Measurements from ENCODE around the gene IQSEC3. TPM values are rescaled to one million over a fixed set of nuclear protein-coding genes. Genes with fewer than 3 reads are reported as not detected.

IQSEC3 gene
- total RNA-seq, 2 donors from 2014 or later = 0.78 to 1.6 TPM

- no peak for ATAC-seq
- DNase-seq = no peak
- no peaks in the 10 kb centered on the region for H3K27me3 ChIP-seq
- WGBS, 2 donors = 78 to 86% methylated on average over 2 to 5 of the region's 5 CpGs
- no peaks in the 10 kb centered on the region for H3K36me3 ChIP-seq (replicated peaks in 1 of 2; ENCODE audit: insufficient read depth in 1 of 2, low read depth in 2 of 2)
- H3K4me3 ChIP-seq = no peak overlapping the region
- no peaks in the 10 kb centered on the region for H3K9me3 ChIP-seq
- H3K4me1 ChIP-seq = no peaks in the 10 kb centered on the region
- TF ChIP-seq CTCF (IDR thresholded peaks at IDR 0.05) = no peak
- TF ChIP-seq POLR2A (IDR thresholded peaks at IDR 0.05) = no peak
- intact Hi-C loops (cut with DNase I) = no loop called here
- no peak overlapping the region for H3K27ac ChIP-seq
Measured at GRCh38 chr12:179885-180284, 113.3 kb downstream of the IQSEC3 start.

DNA sequence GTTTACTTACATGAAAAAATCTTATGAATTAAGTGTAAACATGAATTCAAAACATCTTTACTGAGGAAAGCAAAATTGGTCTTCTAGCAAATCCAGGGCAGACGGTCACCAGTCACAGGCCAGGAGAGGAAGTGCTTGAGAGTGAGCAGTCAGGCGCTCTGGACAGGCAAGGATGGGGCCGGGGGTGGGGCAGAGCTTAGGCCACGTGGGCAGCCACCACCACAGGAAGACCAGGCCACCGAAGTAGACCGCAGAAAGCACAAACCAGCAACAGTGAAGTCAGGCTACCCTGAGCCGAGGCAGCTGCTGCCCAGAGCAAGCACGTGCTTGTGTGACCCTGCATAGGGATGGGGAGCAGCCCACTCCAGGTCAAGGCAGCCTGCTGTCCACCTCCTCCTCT lies 113.9 kb downstream of the IQSEC3 start:
- no peaks in the 10 kb centered on the region for H3K9me3 ChIP-seq
- no peak overlapping the region for H3K27ac ChIP-seq

DNA sequence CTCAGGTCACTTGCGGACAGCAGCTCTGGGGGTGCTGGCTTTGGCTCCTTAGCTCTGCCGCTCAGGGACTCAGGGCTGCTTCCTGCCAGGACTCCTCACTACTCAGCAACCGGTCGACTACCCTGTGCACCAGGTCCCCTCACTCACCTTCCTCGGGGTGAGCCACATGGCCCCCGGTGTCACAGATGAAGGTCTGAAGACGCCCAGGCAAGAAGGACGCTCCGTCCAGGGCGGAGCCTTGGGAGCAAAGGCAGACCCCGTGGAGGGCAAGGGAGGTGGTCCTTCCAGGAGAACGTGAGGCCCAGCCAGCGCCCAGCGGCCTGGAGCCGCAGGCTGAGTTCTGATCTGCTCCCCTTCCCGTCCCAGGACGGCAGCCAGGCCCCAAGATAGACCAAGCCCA lies 115.4 kb downstream of the IQSEC3 start:
- no peak overlapping the region for H3K4me3 ChIP-seq
- intact Hi-C loops (cut with DNase I) = no loop called here
- no peaks in the 10 kb centered on the region for H3K27me3 ChIP-seq
- DNase-seq = no peak
- WGBS, 2 donors = 67 to 84% methylated on average over 10 to 15 of the region's 17 CpGs
- TF ChIP-seq POLR2A (IDR thresholded peaks at IDR 0.05) (no peak), CTCF (IDR thresholded peaks at IDR 0.05) (no peak)
- no peaks in the 10 kb centered on the region for H3K36me3 ChIP-seq (replicated peaks in 1 of 2; ENCODE audit: insufficient read depth in 1 of 2, low read depth in 2 of 2)
- H3K9me3 ChIP-seq = no peaks in the 10 kb centered on the region
- no peak for ATAC-seq
- H3K27ac ChIP-seq = no peak overlapping the region
- no peaks in the 10 kb centered on the region for H3K4me1 ChIP-seq

More for the DNA sequence above, 113.9 kb downstream of the IQSEC3 start:
- no peaks in the 10 kb centered on the region for H3K4me1 ChIP-seq
- DNase-seq (peak in 2 of 4 donors; percentile 27 to 60), ATAC-seq (peak; percentile 31)
- no peaks in the 10 kb centered on the region for H3K27me3 ChIP-seq
- intact Hi-C loops (cut with DNase I) = no loop called here
- H3K4me3 ChIP-seq = no peak overlapping the region
- no peaks in the 10 kb centered on the region for H3K36me3 ChIP-seq (replicated peaks in 1 of 2; ENCODE audit: insufficient read depth in 1 of 2, low read depth in 2 of 2)
- WGBS, 2 donors = 43 to 78% methylated on average over 6 to 8 of the region's 8 CpGs
- TF ChIP-seq POLR2A (IDR thresholded peaks at IDR 0.05) (no peak), CTCF (IDR thresholded peaks at IDR 0.05) (no peak)

GRCh38 chr12:182381-182892 lies 115.9 kb downstream of the IQSEC3 start:
- no peaks in the 10 kb centered on the region for H3K36me3 ChIP-seq (replicated peaks in 1 of 2; ENCODE audit: insufficient read depth in 1 of 2, low read depth in 2 of 2)
- no peak overlapping the region for H3K4me3 ChIP-seq
- intact Hi-C loops (cut with DNase I) = no loop called here
- H3K27me3 ChIP-seq = no peaks in the 10 kb centered on the region
- H3K27ac ChIP-seq = no peak overlapping the region
- no peak for TF ChIP-seq POLR2A (IDR thresholded peaks at IDR 0.05)
- TF ChIP-seq CTCF (IDR thresholded peaks at IDR 0.05) = no peak
- WGBS, 2 donors = 29 to 60% methylated on average over 1 to 10 of the region's 10 CpGs
- DNase-seq (no peak), ATAC-seq (no peak)
- no peaks in the 10 kb centered on the region for H3K9me3 ChIP-seq
- no peaks in the 10 kb centered on the region for H3K4me1 ChIP-seq

- WGBS, 2 donors = 57 to 72% methylated on average over 12 to 13 of the region's 13 CpGs
Measured at GRCh38 chr12:184811-185575, 118.4 kb downstream of the IQSEC3 start.

More at GRCh38 chr12:184811-185575, 118.4 kb downstream of the IQSEC3 start:
- Histone ChIP-seq H3K4me3 (no peak overlapping the region), H3K36me3 (replicated peaks in 1 of 2; ENCODE audit: insufficient read depth in 1 of 2, low read depth in 2 of 2) (no peaks in the 10 kb centered on the region), H3K4me1 (peaks cover 14% of the 10 kb centered on the region), H3K9me3 (no peaks in the 10 kb centered on the region), H3K27ac (no peak overlapping the region), H3K27me3 (no peaks in the 10 kb centered on the region)
- intact Hi-C loops (cut with DNase I) = no loop called here
- no peak for TF ChIP-seq POLR2A (IDR thresholded peaks at IDR 0.05)
- TF ChIP-seq CTCF (IDR thresholded peaks at IDR 0.05) = no peak
- DNase-seq (no peak), ATAC-seq (no peak)

Data from body of pancreas (tissue), 4 donors.